Esophagus muscularis mucosa (tissue), 4 donors: Measurements from ENCODE around the gene PPP1R12C. TPM values are rescaled to one million over a fixed set of nuclear protein-coding genes. Genes with fewer than 3 reads are reported as not detected.

Experiments
- DNase-seq: peaks from one replicate; pipeline ENCODE4 v3.0.0-alpha.2; 2017; ENCODE audit errors: extremely low spot score
- H3K27ac ChIP-seq, 4 donors: fragments of 200-600 bp; sonication (generic); replicated peaks in 1 of 4; 1 replicate in 3 of 4; 2 replicates in 1 of 4; pipeline ENCODE4 v1.5.1; 2016 to 2019; ENCODE audit warnings: mild to moderate bottlenecking in 1 of 4
- H3K27me3 ChIP-seq, 4 donors: fragments of 200-600 bp; sonication (generic); one replicate each; pipeline versions ENCODE4 v1.5.1 to v1.6.0; 2016 to 2019
- H3K36me3 ChIP-seq, 4 donors: fragments of 200-600 bp; sonication (generic); one replicate each; pipeline ENCODE4 v1.5.1; 2016 to 2019
- H3K4me1 ChIP-seq, 4 donors: fragments of 200-600 bp; sonication (generic); one replicate each; pipeline ENCODE4 v1.5.1; 2016 to 2019
- H3K4me3 ChIP-seq, 4 donors: fragments of 200-600 bp; sonication (generic); 1 replicate in 2 of 4; 2 replicates in 2 of 4; pipeline ENCODE4 v1.5.1; 2016 to 2019; ENCODE audit warnings: mild to moderate bottlenecking in 4 of 4, moderate library complexity in 1 of 4
- H3K9me3 ChIP-seq, 4 donors: fragments of 200-600 bp; sonication (generic); 1 replicate in 3 of 4; 2 replicates in 1 of 4; pipeline ENCODE4 v1.5.1; 2016 to 2019
- EP300 ChIP-seq: sonication (generic); formaldehyde crosslinking; IDR thresholded peaks from one replicate; pipeline ENCODE4 v1.6.1; 2017; ENCODE audit warnings: antibody characterized with exemption
- POLR2A ChIP-seq: fragments of 450-650 bp; IDR thresholded peaks from one replicate; pipeline ENCODE4 v1.6.1; 2017; ENCODE audit warnings: antibody characterized with exemption, moderate library complexity, mild to moderate bottlenecking, low read depth
- POLR2AphosphoS5 ChIP-seq, 2 donors: sonication (generic); formaldehyde crosslinking; IDR thresholded peaks; one replicate each; pipeline ENCODE4 v1.6.1; 2017; ENCODE audit warnings: antibody characterized with exemption in 2 of 2
- WGBS: methylation state at CpG from one replicate; pipeline ENCODE4 v1.1.5; 2018; 5-methylcytosine and 5-hydroxymethylcytosine counted together
- intact Hi-C: fragments of 100-400 bp; cut with DNase I; formaldehyde crosslinking; loops from one replicate; pipeline ENCODE4 v1.15.1; 2023
- total RNA-seq, 4 donors: library from RNA; depleted of rRNA; stranded (reverse); fragments of >200 nt; gene quantifications; one replicate each; pipeline versions ENCODE4 v1.1.0 to v1.2.1, GENCODE V29; 2016
- TF ChIP-seq, protein P1 (sequence below), 3 experiments: fragments of 200-600 bp in 2 of 3; fragments of 450-650 bp in 1 of 3; sonication (generic) in 2 of 3; IDR thresholded peaks; one replicate each; pipeline ENCODE4 v1.5.1; 2017 to 2019; ENCODE audit warnings: antibody characterized with exemption in 3 of 3, mild to moderate bottlenecking in 2 of 3, moderate library complexity in 1 of 3

Gene PPP1R12C
- total RNA-seq, 4 donors from 2014 or later = 257 to 451 (median 351) TPM

GRCh38 chr19:55118401-55118991 is 1.1 kb upstream of the PPP1R12C start:
- 18% methylated on average over 18 of the region's 22 CpGs for whole genome bisulfite sequencing
- DNase-seq = no peak

DNA sequence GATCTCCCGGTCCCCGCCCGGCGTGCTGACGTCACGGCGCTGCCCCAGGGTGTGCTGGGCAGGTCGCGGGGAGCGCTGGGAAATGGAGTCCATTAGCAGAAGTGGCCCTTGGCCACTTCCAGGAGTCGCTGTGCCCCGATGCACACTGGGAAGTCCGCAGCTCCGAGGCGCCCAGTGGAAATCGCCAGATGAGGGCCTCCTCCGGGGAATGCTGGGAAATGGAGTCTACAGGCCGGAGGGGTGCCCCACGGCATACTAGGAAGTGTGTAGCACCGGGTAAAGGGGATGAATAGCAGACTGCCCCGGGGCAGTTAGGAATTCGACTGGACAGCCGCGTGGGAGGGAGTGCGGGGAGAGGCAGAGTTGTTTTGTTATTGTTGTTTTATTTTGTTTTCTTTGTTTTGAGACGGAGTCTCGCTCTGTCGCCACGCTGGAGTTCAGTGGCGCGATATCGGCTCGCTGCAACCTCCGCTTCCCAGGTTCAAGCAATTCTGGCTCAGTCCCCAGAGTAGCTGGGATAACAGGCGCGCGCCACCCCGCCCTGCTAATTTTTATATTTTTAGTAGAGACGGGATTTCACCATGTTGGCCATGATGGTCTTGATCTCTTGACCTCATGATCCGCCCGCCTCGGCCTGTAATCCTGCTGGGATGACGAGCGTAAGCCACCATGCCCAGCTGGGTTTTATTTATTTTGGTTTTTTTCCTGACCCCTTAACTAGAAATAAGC is 390 bp upstream of the PPP1R12C start:
- Histone ChIP-seq H3K36me3 (no peaks in the 10 kb centered on the region), H3K9me3 (no peaks in the 10 kb centered on the region), H3K27ac (peak overlapping the region; percentile 96 to 99 (median 97)), H3K4me3 (peak overlapping the region; percentile 90 to 98 (median 90)), H3K4me1 (peaks cover 42 to 51% (median 48%) of the 10 kb centered on the region in 4 donors), H3K27me3 (no peaks in the 10 kb centered on the region)
- under 1% methylated on average over 33 of the region's 44 CpGs for WGBS
- DNase-seq = peak; percentile 99
- TF ChIP-seq, protein P1, sequence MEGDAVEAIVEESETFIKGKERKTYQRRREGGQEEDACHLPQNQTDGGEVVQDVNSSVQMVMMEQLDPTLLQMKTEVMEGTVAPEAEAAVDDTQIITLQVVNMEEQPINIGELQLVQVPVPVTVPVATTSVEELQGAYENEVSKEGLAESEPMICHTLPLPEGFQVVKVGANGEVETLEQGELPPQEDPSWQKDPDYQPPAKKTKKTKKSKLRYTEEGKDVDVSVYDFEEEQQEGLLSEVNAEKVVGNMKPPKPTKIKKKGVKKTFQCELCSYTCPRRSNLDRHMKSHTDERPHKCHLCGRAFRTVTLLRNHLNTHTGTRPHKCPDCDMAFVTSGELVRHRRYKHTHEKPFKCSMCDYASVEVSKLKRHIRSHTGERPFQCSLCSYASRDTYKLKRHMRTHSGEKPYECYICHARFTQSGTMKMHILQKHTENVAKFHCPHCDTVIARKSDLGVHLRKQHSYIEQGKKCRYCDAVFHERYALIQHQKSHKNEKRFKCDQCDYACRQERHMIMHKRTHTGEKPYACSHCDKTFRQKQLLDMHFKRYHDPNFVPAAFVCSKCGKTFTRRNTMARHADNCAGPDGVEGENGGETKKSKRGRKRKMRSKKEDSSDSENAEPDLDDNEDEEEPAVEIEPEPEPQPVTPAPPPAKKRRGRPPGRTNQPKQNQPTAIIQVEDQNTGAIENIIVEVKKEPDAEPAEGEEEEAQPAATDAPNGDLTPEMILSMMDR (IDR thresholded peaks at IDR 0.05) = peak in 1 of 3 experiments; percentile 41
- TF ChIP-seq POLR2AphosphoS5 (IDR thresholded peaks at IDR 0.05) (peak; percentile 79 to 99), POLR2A (no peak), EP300 (no peak)
- intact Hi-C loops = loop anchor here (10.0 kb wide), 1 partner anchor 537 kb away; the partner anchor contains the start of gene U2AF2

More at GRCh38 chr19:55118401-55118991, 1.1 kb upstream of the PPP1R12C start:
- H3K36me3 ChIP-seq = no peaks in the 10 kb centered on the region
- H3K4me1 ChIP-seq = peaks cover 36 to 44% (median 41%) of the 10 kb centered on the region in 4 donors
- TF ChIP-seq POLR2A (no peak), EP300 (no peak), POLR2AphosphoS5 (IDR thresholded peaks at IDR 0.05) (no peak)
- TF ChIP-seq, protein P1 (IDR thresholded peaks at IDR 0.05) = no peak
- H3K9me3 ChIP-seq = no peaks in the 10 kb centered on the region
- H3K27me3 ChIP-seq = peaks cover 0 to 4% (median 0%) of the 10 kb centered on the region in 4 donors
- H3K27ac ChIP-seq = peak overlapping the region; percentile 96 to 99 (median 97)
- intact Hi-C loops = loop anchor here (10.0 kb wide), 1 partner anchor 536 kb away; the partner anchor contains the start of gene U2AF2
- peak overlapping the region; percentile 90 to 98 (median 90) for H3K4me3 ChIP-seq

GRCh38 chr19:55116232-55116858 is 1.1 kb downstream of the PPP1R12C start:
- Histone ChIP-seq H3K4me3 (peak overlapping the region; percentile 90 to 98 (median 90)), H3K27ac (peak overlapping the region; percentile 96 to 99 (median 97)), H3K36me3 (peaks cover 0 to 12% (median 8%) of the 10 kb centered on the region in 4 donors), H3K4me1 (peaks cover 57 to 66% (median 63%) of the 10 kb centered on the region in 4 donors), H3K27me3 (no peaks in the 10 kb centered on the region), H3K9me3 (no peaks in the 10 kb centered on the region)
- DNase-seq = peak; percentile 94
- intact Hi-C loops = loop anchor here (10.0 kb wide), 1 partner anchor 538 kb away; the partner anchor contains the start of gene U2AF2
- WGBS = 2% methylated on average over 25 of the region's 25 CpGs
- peak; percentile 82 to 89 for TF ChIP-seq POLR2AphosphoS5 (IDR thresholded peaks at IDR 0.05)
- TF ChIP-seq, protein P1 (IDR thresholded peaks at IDR 0.05) = no peak

- Histone ChIP-seq H3K27me3 (no peaks in the 10 kb centered on the region), H3K27ac (peak overlapping the region; percentile 96 to 99 (median 97)), H3K4me3 (peak overlapping the region; percentile 90 to 98 (median 90)), H3K9me3 (no peaks in the 10 kb centered on the region), H3K4me1 (peaks cover 58 to 74% (median 70%) of the 10 kb centered on the region in 4 donors), H3K36me3 (peaks cover 0 to 13% (median 9%) of the 10 kb centered on the region in 4 donors)
- TF ChIP-seq, protein P1 (IDR thresholded peaks at IDR 0.05) = no peak
- peak; percentile 38 to 72 for TF ChIP-seq POLR2AphosphoS5 (IDR thresholded peaks at IDR 0.05)
- intact Hi-C loops = loop anchor here (10.0 kb wide), 1 partner anchor 539 kb away; the partner anchor contains the start of gene U2AF2
- 39% methylated on average over 11 of the region's 13 CpGs for WGBS
- no peak for DNase-seq
Measured at GRCh38 chr19:55115446-55116065, 1.9 kb downstream of the PPP1R12C start.
